Calu3 (cell line): ENCODE results near the gene KLHL29. TPM values are rescaled to one million over a fixed set of nuclear protein-coding genes. Genes with fewer than 3 reads are reported as not detected.

Experiments used
- BruUV-seq: library from RNA; stranded (reverse); fragments of 400-500 nt; replicated peaks from 2 replicates; lab custom pipeline; 2021; lab: Mats Ljungman, UMichigan
- CTCF ChIA-PET: fragments of 300-600 bp; sonication (Branson Sonifier 250); formaldehyde crosslinking; loops from one replicate; lab custom pipeline; 2022; ENCODE audit warnings: antibody characterized with exemption; lab: Charles Lee
- DNase-seq: peaks from one replicate; pipeline ENCODE4 v3.0.0; 2022
- H3K27ac Mint-ChIP-seq: one replicate; pipeline ENCODE4 v1.8.0; 2022; ENCODE audit warnings: mixed read lengths; ENCODE audit not compliant: unreplicated experiment
- H3K27me3 Mint-ChIP-seq: one replicate; pipeline ENCODE4 v1.8.0; 2022; ENCODE audit warnings: mixed read lengths; ENCODE audit not compliant: unreplicated experiment
- H3K36me3 Mint-ChIP-seq: one replicate; pipeline ENCODE4 v1.8.0; 2022; ENCODE audit warnings: mild to moderate bottlenecking, moderate library complexity, mixed read lengths; ENCODE audit not compliant: insufficient read depth, unreplicated experiment
- H3K4me1 Mint-ChIP-seq: one replicate; pipeline ENCODE4 v1.8.0; 2022; ENCODE audit warnings: mild to moderate bottlenecking, low read depth, mixed read lengths; ENCODE audit not compliant: unreplicated experiment
- H3K4me3 Mint-ChIP-seq: one replicate; pipeline ENCODE4 v1.8.0; 2022; ENCODE audit warnings: mild to moderate bottlenecking, low read depth, moderate library complexity, mixed read lengths; ENCODE audit not compliant: unreplicated experiment
- H3K9me3 Mint-ChIP-seq: one replicate; pipeline ENCODE4 v1.8.0; 2022; ENCODE audit warnings: low read depth, mixed read lengths; ENCODE audit not compliant: unreplicated experiment
- CTCF ChIP-seq: fragments of 200-600 bp; IDR thresholded peaks from one replicate; pipeline ENCODE4 v1.8.0; 2022; ENCODE audit warnings: antibody characterized with exemption; ENCODE audit not compliant: unreplicated experiment
- intact Hi-C: fragments of 100-400 bp; cut with micrococcal nuclease; formaldehyde crosslinking; loops from one replicate; pipeline ENCODE4 v1.10.0; 2022; ENCODE audit not compliant: unreplicated experiment
- total RNA-seq: library from RNA; stranded (reverse); gene quantifications from 2 replicates; pipeline ENCODE4 v1.2.3, GENCODE V29; 2022

The KLHL29 gene
- total RNA-seq, 1 experiment from 2014 or later = 11.9 TPM

- BruUV-seq = TSS peak; percentile 84
- peak overlapping the region; percentile 77 for H3K4me3 Mint-ChIP-seq
- H3K27ac Mint-ChIP-seq = peak overlapping the region; percentile 99
- intact Hi-C loops = no loop called here
- H3K27me3 Mint-ChIP-seq = no peaks in the 10 kb centered on the region
- CTCF ChIA-PET = no interaction called here
- TF ChIP-seq CTCF = no peak
- peaks cover 32% of the 10 kb centered on the region for H3K36me3 Mint-ChIP-seq
- peak; percentile 87 for DNase-seq
- H3K4me1 Mint-ChIP-seq = peaks cover 48% of the 10 kb centered on the region
- peaks cover 3% of the 10 kb centered on the region for H3K9me3 Mint-ChIP-seq
These were observed 3.9 kb upstream of the KLHL29 start for GRCh38 chr2:23381084-23381483.

- no peak for TF ChIP-seq CTCF
- CTCF ChIA-PET = no interaction called here
- no peak for DNase-seq
- H3K27me3 Mint-ChIP-seq = no peaks in the 10 kb centered on the region
- peak overlapping the region; percentile 77 for H3K4me3 Mint-ChIP-seq
- H3K4me1 Mint-ChIP-seq = peaks cover 44% of the 10 kb centered on the region
- peaks cover 36% of the 10 kb centered on the region for H3K36me3 Mint-ChIP-seq
- intact Hi-C loops = no loop called here
- peak overlapping the region; percentile 99 for H3K27ac Mint-ChIP-seq
- BruUV-seq = no TSS peak
- peaks cover 3% of the 10 kb centered on the region for H3K9me3 Mint-ChIP-seq
These were observed 3.5 kb upstream of the KLHL29 start for GRCh38 chr2:23381485-23381884.

- TF ChIP-seq CTCF = no peak
- Mint-ChIP-seq H3K9me3 (peaks cover 3% of the 10 kb centered on the region), H3K4me1 (peaks cover 37% of the 10 kb centered on the region), H3K4me3 (no peak overlapping the region), H3K36me3 (peaks cover 44% of the 10 kb centered on the region), H3K27me3 (no peaks in the 10 kb centered on the region), H3K27ac (no peak overlapping the region)
- BruUV-seq = no TSS peak
- CTCF ChIA-PET = no interaction called here
- intact Hi-C loops = no loop called here
- DNase-seq = no peak
These were observed 1.9 kb upstream of the KLHL29 start for GRCh38 chr2:23383100-23383499.

GRCh38 chr2:23385351-23385747 is 370 bp downstream of the KLHL29 start:
- no peak for TF ChIP-seq CTCF
- Mint-ChIP-seq H3K36me3 (peaks cover 41% of the 10 kb centered on the region), H3K27ac (no peak overlapping the region), H3K4me1 (peaks cover 33% of the 10 kb centered on the region), H3K27me3 (no peaks in the 10 kb centered on the region), H3K9me3 (peaks cover 3% of the 10 kb centered on the region), H3K4me3 (peak overlapping the region; percentile 84)
- no TSS peak for BruUV-seq
- CTCF ChIA-PET = interaction anchor here (0.6 kb wide), 1 partner anchor 98 kb away, joined by 3 read pairs; no protein-coding TSS in a partner anchor
- DNase-seq = peak; percentile 51
- intact Hi-C loops = no loop called here
